Measurements from ENCODE around the gene TEX53. TPM values are rescaled to one million over a fixed set of nuclear protein-coding genes. Genes with fewer than 3 reads are reported as not detected.
A peak's percentile ranks its signal among the peaks of the same experiment; 100 is the strongest.

The TEX53 gene
- total and polyA plus RNA-seq, 2 donors (not counting 1 experiment from before 2014, with no cell fraction given), result not detected

DNA sequence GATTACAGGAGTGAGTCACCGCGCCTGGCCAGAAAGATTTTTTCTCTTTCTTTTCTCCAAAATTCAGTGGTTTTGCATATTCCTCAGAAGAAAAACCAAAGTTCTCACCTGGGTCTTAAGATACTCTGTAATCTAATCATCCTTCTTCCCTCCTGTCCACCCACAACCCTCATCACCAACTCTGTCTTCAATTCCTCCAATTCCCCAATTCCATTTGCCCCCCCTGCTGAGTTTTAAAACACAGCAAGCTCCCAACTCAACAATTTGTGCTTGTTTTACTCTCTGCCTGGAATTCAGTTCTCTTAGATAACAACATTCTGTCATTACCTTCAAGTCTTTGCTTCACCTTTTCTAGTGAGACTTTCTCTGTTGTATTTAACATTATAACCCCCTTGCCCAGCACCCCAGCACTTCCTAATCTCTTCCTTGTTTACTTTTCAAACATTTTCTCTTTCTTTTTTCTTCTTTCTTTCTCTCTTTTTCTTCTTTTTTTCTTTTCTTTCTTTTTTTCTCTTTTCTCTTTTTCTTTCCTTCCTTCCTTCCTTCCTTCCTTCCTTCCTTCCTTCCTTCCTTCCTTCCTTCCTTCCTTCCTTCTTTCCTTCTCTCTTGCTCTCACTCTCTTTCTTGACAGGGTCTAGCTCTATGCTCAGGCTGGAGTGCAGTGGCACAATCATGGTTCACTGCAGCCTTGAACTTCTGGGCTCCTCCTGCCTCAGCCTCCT, 16.6 kb upstream of the TEX53 start:
- H3K4me3 ChIP-seq (replicated peaks in 1 of 4; ENCODE audit: control extremely low read depth in 1 of 4, insufficient read depth in 1 of 4, low read depth in 3 of 4, low read length in 4 of 4), result no peak overlapping the region
- no peaks in the 10 kb centered on the region for H3K27me3 ChIP-seq (ENCODE audit: control insufficient read depth, insufficient read depth, low read length)
- no peak for TF ChIP-seq EZH2 (IDR thresholded peaks at IDR 0.05; ENCODE audit: low read length, missing control alignments)
- TF ChIP-seq, protein P1, sequence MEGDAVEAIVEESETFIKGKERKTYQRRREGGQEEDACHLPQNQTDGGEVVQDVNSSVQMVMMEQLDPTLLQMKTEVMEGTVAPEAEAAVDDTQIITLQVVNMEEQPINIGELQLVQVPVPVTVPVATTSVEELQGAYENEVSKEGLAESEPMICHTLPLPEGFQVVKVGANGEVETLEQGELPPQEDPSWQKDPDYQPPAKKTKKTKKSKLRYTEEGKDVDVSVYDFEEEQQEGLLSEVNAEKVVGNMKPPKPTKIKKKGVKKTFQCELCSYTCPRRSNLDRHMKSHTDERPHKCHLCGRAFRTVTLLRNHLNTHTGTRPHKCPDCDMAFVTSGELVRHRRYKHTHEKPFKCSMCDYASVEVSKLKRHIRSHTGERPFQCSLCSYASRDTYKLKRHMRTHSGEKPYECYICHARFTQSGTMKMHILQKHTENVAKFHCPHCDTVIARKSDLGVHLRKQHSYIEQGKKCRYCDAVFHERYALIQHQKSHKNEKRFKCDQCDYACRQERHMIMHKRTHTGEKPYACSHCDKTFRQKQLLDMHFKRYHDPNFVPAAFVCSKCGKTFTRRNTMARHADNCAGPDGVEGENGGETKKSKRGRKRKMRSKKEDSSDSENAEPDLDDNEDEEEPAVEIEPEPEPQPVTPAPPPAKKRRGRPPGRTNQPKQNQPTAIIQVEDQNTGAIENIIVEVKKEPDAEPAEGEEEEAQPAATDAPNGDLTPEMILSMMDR (conservative IDR thresholded peaks at IDR 0.05 in 1 of 2, IDR thresholded peaks at IDR 0.05 in 1 of 2; ENCODE audit: low read depth in 1 of 2, low read length in 2 of 2), result no peak
- H2AFZ ChIP-seq (ENCODE audit: low read length), result no peak overlapping the region
- H3K27ac ChIP-seq (ENCODE audit: insufficient read depth, low read length), result no peak overlapping the region
- H4K20me1 ChIP-seq (ENCODE audit: control insufficient read depth, extremely low read depth, insufficient read depth, low read length), result no peaks in the 10 kb centered on the region
- H3K36me3 ChIP-seq (ENCODE audit: control insufficient read depth, insufficient read depth, low read length), result no peaks in the 10 kb centered on the region
- peaks cover 2% of the 10 kb centered on the region for H3K4me1 ChIP-seq (ENCODE audit: control insufficient read depth, extremely low read depth, insufficient read depth, low read length)
- DNase-seq (ENCODE audit: low read depth in 2 of 2), result peak in 1 of 2 donors; percentile 62
- no peak overlapping the region for H3K9ac ChIP-seq (ENCODE audit: insufficient read depth, low read length)
- no peak overlapping the region for H3K4me2 ChIP-seq (ENCODE audit: extremely low read depth, insufficient read depth, low read length)
- H3K9me3 ChIP-seq (ENCODE audit: control insufficient read depth, insufficient read depth, low read depth, low read length), result no peaks in the 10 kb centered on the region
- H3K79me2 ChIP-seq (ENCODE audit: control insufficient read depth, insufficient read depth, low read length), result no peaks in the 10 kb centered on the region

DNA sequence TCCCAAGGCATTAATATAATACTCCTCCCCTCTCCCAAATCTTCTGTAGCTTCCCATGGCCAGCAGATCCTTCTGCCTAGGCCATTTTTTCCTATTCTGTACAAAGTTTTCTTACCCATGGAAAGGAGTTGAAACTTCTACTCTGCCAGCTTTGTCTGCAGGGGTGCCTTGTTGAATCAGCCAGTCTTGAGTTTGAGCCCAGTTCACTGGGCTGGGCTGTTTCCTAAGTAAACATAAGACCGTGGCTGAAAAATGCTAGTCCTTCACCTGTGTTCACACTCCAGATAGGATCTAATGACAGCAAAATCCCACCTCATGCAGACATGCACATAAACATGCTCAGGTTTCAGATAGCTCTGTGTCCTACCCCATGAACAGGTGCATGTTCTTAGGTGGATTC, 14.0 kb upstream of the TEX53 start:
- H3K4me1 ChIP-seq (ENCODE audit: control insufficient read depth, extremely low read depth, insufficient read depth, low read length), result no peaks in the 10 kb centered on the region
- H3K9me3 ChIP-seq (ENCODE audit: control insufficient read depth, insufficient read depth, low read depth, low read length), result no peaks in the 10 kb centered on the region
- no peaks in the 10 kb centered on the region for H3K79me2 ChIP-seq (ENCODE audit: control insufficient read depth, insufficient read depth, low read length)
- H3K27ac ChIP-seq (ENCODE audit: insufficient read depth, low read length), result no peak overlapping the region
- no peak for TF ChIP-seq EZH2 (IDR thresholded peaks at IDR 0.05; ENCODE audit: low read length, missing control alignments)
- TF ChIP-seq, protein P1 (conservative IDR thresholded peaks at IDR 0.05 in 1 of 2, IDR thresholded peaks at IDR 0.05 in 1 of 2; ENCODE audit: low read depth in 1 of 2, low read length in 2 of 2), result no peak
- DNase-seq (ENCODE audit: low read depth in 2 of 2), result peak in 1 of 2 donors; percentile 47
- H3K36me3 ChIP-seq (ENCODE audit: control insufficient read depth, insufficient read depth, low read length), result no peaks in the 10 kb centered on the region
- no peak overlapping the region for H3K4me2 ChIP-seq (ENCODE audit: extremely low read depth, insufficient read depth, low read length)
- no peak overlapping the region for H2AFZ ChIP-seq (ENCODE audit: low read length)
- no peak overlapping the region for H3K4me3 ChIP-seq (replicated peaks in 1 of 4; ENCODE audit: control extremely low read depth in 1 of 4, insufficient read depth in 1 of 4, low read depth in 3 of 4, low read length in 4 of 4)
- H3K27me3 ChIP-seq (ENCODE audit: control insufficient read depth, insufficient read depth, low read length), result no peaks in the 10 kb centered on the region
- no peak overlapping the region for H3K9ac ChIP-seq (ENCODE audit: insufficient read depth, low read length)
- no peaks in the 10 kb centered on the region for H4K20me1 ChIP-seq (ENCODE audit: control insufficient read depth, extremely low read depth, insufficient read depth, low read length)

DNA sequence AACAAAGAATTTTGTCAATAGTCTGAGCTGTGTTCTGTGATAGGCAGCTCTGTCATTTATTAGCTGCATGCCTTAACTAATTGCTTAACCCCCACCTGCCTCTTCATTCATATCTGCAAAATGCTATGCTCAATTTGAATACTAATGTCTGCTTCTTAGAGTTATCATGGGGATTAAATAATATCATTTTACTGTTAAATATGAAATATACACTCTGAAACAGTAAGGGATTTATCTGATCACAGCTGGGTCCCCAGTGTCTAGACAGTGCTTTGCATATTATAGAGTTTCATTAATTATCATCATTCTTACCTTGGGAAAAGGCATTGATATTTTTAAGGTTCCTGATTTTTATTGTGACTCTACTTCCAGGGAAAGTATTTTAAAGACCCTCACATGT, 12.4 kb upstream of the TEX53 start:
- no peak for DNase-seq (ENCODE audit: low read depth in 2 of 2)
- no peaks in the 10 kb centered on the region for H3K4me1 ChIP-seq (ENCODE audit: control insufficient read depth, extremely low read depth, insufficient read depth, low read length)
- H3K36me3 ChIP-seq (ENCODE audit: control insufficient read depth, insufficient read depth, low read length), result no peaks in the 10 kb centered on the region
- no peak overlapping the region for H3K9ac ChIP-seq (ENCODE audit: insufficient read depth, low read length)
- no peaks in the 10 kb centered on the region for H3K79me2 ChIP-seq (ENCODE audit: control insufficient read depth, insufficient read depth, low read length)
- no peaks in the 10 kb centered on the region for H3K9me3 ChIP-seq (ENCODE audit: control insufficient read depth, insufficient read depth, low read depth, low read length)
- no peaks in the 10 kb centered on the region for H3K27me3 ChIP-seq (ENCODE audit: control insufficient read depth, insufficient read depth, low read length)
- no peak overlapping the region for H3K27ac ChIP-seq (ENCODE audit: insufficient read depth, low read length)
- H3K4me2 ChIP-seq (ENCODE audit: extremely low read depth, insufficient read depth, low read length), result no peak overlapping the region
- no peak overlapping the region for H2AFZ ChIP-seq (ENCODE audit: low read length)
- TF ChIP-seq, protein P1 (conservative IDR thresholded peaks at IDR 0.05 in 1 of 2, IDR thresholded peaks at IDR 0.05 in 1 of 2; ENCODE audit: low read depth in 1 of 2, low read length in 2 of 2), result no peak
- TF ChIP-seq EZH2 (IDR thresholded peaks at IDR 0.05; ENCODE audit: low read length, missing control alignments), result no peak
- no peaks in the 10 kb centered on the region for H4K20me1 ChIP-seq (ENCODE audit: control insufficient read depth, extremely low read depth, insufficient read depth, low read length)
- H3K4me3 ChIP-seq (replicated peaks in 1 of 4; ENCODE audit: control extremely low read depth in 1 of 4, insufficient read depth in 1 of 4, low read depth in 3 of 4, low read length in 4 of 4), result no peak overlapping the region

All from fibroblast of lung (primary cell).